SK-N-MC (cell line): ENCODE measurements around the gene ZMIZ1.

Source experiments
- EZH2 ChIP-seq: fragments of 200-600 bp; sonication (generic); IDR thresholded peaks from one replicate; pipeline ENCODE4 v1.6.1; 2017; ENCODE audit warnings: antibody characterized with exemption
- POLR2AphosphoS5 ChIP-seq: IDR thresholded peaks from 2 replicates; pipeline ENCODE4 v1.6.1; 2012; ENCODE audit warnings: mild to moderate bottlenecking, low read depth, low read length, borderline replicate concordance

GRCh38 chr10:79188154-79188965, 119.6 kb downstream of the ZMIZ1 start:
- TF ChIP-seq EZH2 = no peak
- TF ChIP-seq POLR2AphosphoS5 = no peak
